AG04449 (cell line): ENCODE data around the gene VDAC1.
"Not testable (repeated sequence)": the region's sequence is repeated elsewhere in the genome, so short reads cannot be mapped to it uniquely, and the experiment has no call there.

Source experiments
- CTCF ChIA-PET: fragments of 350-600 bp; formaldehyde crosslinking; extraction: SDS; loops from one replicate; lab custom pipeline; 2021; ENCODE audit warnings: antibody characterized with exemption; lab: Yijun Ruan, JAX
- POLR2A ChIA-PET: fragments of 400-600, 350-600 bp; formaldehyde crosslinking; extraction: SDS; loops from one replicate; lab custom pipeline; 2020; ENCODE audit warnings: antibody characterized with exemption, inconsistent platforms; lab: Yijun Ruan, JAX
- DNase-seq: peaks from one replicate; pipeline ENCODE4 v3.0.0-alpha.2; 2010; ENCODE audit warnings: low read depth, low spot score
- H3K4me3 ChIP-seq: 2 replicates; pipeline ENCODE4 v1.5.1; 2011; ENCODE audit warnings: low read depth, mild to moderate bottlenecking, control low read depth, low read length
- TF ChIP-seq, protein P1 (sequence below): IDR thresholded peaks from one replicate; pipeline ENCODE4 v1.5.1; 2011; ENCODE audit warnings: mild to moderate bottlenecking, moderate library complexity, low read length, control low read depth, inconsistent platforms; ENCODE audit not compliant: insufficient read depth; ENCODE audit errors: missing control alignments

VDAC1 gene

DNA sequence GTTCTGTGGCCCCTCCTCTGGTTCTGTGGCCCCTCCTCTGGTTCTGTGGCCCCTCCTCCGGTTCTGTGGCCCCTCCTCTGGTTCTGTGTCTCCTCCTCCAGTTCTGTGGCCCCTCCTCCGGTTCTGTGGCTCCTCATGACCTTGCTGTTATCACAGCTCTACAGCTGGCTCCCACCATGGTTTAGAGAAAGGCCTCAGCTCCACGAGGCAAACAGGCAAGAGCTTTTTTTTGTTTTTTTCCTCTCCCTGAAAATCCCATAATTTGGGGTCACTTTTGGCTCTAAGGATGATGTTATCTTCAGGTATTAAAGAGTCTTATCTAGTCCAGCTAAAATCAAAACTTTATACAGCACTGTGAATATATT is 68.1 kb downstream of the VDAC1 start:
- H3K4me3 ChIP-seq, result no peak overlapping the region
- TF ChIP-seq, protein P1, sequence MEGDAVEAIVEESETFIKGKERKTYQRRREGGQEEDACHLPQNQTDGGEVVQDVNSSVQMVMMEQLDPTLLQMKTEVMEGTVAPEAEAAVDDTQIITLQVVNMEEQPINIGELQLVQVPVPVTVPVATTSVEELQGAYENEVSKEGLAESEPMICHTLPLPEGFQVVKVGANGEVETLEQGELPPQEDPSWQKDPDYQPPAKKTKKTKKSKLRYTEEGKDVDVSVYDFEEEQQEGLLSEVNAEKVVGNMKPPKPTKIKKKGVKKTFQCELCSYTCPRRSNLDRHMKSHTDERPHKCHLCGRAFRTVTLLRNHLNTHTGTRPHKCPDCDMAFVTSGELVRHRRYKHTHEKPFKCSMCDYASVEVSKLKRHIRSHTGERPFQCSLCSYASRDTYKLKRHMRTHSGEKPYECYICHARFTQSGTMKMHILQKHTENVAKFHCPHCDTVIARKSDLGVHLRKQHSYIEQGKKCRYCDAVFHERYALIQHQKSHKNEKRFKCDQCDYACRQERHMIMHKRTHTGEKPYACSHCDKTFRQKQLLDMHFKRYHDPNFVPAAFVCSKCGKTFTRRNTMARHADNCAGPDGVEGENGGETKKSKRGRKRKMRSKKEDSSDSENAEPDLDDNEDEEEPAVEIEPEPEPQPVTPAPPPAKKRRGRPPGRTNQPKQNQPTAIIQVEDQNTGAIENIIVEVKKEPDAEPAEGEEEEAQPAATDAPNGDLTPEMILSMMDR, result no peak
- ChIA-PET CTCF (no interaction called here), POLR2A (no interaction called here)
- DNase-seq, result no peak

GRCh38 chr5:133935991-133936650 is 68.7 kb downstream of the VDAC1 start:
- POLR2A ChIA-PET, H3K4me3 ChIP-seq, DNase-seq, CTCF ChIA-PET: not testable (repeated sequence)

- ChIA-PET POLR2A (no interaction called here), CTCF (interaction anchor here (0.9 kb wide), 1 partner anchor 43 kb away, joined by 3 read pairs; no protein-coding TSS in a partner anchor)
- no peak overlapping the region for H3K4me3 ChIP-seq
- no peak for DNase-seq
- TF ChIP-seq, protein P1, result no peak
Observed at GRCh38 chr5:133935667-133935940, 69.2 kb downstream of the VDAC1 start.

DNA sequence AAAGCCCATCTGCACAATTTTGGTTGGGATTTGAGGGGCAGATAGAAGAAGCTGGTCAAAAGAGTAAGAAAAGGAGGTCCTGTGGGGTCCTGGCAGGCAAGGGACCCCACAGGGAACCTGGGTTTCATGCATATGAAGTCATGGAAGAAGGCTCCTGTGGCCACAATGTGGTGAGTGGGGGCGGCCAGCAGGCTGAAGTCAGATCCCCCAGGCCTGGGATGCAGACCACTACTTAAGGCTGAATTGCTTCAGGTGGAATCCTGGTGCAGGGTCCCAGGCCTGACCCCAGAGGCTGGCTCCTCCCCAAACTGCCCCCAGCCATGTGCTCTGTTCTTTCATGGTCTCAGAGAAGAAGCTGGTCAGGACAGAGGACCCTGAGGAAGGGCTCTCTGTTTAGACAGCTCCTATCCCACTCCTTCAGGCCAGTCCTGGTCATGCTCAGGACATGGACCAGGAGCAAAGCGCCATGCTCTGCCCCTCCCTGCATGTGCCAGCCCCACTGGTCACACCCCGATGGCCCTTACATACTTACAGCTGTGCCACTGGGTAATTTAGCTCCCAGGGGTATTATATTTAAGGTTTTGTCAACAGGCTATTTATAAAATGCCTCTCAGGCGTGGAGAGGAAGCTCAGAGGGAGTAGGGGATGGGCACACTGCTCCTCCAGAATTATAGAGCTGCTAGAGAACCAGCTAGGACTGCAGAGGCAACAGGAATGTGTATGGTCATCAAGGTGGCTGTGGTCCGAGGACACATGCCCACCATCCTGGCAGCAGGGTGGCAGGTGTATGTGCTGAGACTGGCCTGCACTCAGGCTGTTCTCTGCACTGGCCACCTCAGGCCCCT is 69.7 kb downstream of the VDAC1 start:
- no peak for DNase-seq
- TF ChIP-seq, protein P1, result no peak
- no peak overlapping the region for H3K4me3 ChIP-seq
- ChIA-PET CTCF (interaction anchor here (0.9 kb wide), 1 partner anchor 43 kb away, joined by 3 read pairs; no protein-coding TSS in a partner anchor), POLR2A (no interaction called here)

DNA sequence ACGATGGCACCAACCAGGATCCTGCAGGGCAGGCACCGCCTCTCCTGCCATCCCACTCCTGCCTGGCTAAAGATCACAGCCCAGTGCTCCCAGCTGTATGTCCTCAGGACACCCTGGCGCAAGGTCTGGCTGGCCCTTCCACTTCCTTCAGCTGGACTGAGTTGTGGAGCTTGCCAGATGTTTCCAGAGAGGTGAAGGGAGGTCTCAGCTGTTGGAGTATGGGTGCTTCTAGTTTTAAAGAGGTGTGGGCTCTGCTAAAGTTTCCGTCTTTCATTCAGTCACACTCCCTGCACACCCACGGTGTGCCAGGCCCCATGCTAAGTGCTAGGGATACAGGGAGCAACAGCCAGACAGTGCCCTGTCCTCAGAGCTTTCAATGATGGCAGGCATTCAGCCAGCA is 70.5 kb downstream of the VDAC1 start:
- ChIA-PET CTCF (no interaction called here), POLR2A (no interaction called here)
- no peak overlapping the region for H3K4me3 ChIP-seq
- TF ChIP-seq, protein P1, result no peak
- no peak for DNase-seq

DNA sequence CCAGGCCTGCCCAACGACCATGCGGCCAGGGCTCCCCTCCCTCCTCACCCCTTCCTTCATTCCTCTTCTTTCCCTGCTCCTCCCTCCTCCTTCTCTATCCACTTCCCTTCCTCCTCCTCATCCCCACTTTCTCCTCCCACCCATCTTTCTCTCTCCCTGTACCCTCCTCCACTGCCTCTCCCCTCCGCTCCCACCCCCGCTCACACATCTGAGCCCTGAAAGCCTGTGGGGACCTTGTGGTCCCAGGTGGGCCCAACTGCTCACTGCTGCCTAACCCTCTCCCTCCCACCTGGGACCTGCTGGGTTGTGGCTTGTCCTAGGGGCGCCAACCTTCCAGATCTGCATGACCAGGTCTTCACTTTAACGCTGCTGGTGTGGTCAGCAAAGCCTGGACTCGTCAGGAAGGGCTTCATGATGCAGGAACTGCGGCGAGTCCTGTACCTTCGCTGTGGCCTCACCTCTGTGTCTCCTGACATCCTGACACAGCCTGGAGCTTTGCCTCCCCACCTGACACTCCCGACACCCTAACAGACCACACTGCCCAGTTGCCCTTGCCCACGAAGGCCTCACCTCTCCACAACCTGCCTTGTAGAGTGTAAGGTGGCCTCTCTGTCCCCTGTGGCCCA is 71.0 kb downstream of the VDAC1 start:
- POLR2A ChIA-PET, result no interaction called here
- no peak for DNase-seq
- CTCF ChIA-PET, result no interaction called here
- H3K4me3 ChIP-seq, result no peak overlapping the region
- TF ChIP-seq, protein P1, result no peak
